ENCODE data around the gene TDRKH.
"Not testable (repeated sequence)": the region's sequence is repeated elsewhere in the genome, so short reads cannot be mapped to it uniquely, and the experiment has no call there.

TDRKH gene

GRCh38 chr1:151760597-151761385 is 29.5 kb downstream of the TDRKH start:
- no peak for DNase-seq

- DNase-seq, result no peak
These were observed 31.1 kb downstream of the TDRKH start for GRCh38 chr1:151759241-151759640.

- no peak for DNase-seq
These were observed 34.0 kb downstream of the TDRKH start for GRCh38 chr1:151756291-151756690.

- no peak for DNase-seq
These were observed 48.8 kb downstream of the TDRKH start for GRCh38 chr1:151741516-151741915.

- no peak for DNase-seq
These were observed 50.5 kb downstream of the TDRKH start for GRCh38 chr1:151739590-151740355.

- no peak for DNase-seq
These were observed 52.8 kb downstream of the TDRKH start for GRCh38 chr1:151737479-151737878.

GRCh38 chr1:151737026-151737425 is 53.3 kb downstream of the TDRKH start:
- no peak for DNase-seq

GRCh38 chr1:151733995-151734394 is 56.3 kb downstream of the TDRKH start:
- not testable (repeated sequence) for DNase-seq

GRCh38 chr1:151733126-151733525 is 57.2 kb downstream of the TDRKH start:
- DNase-seq, result no peak

- no peak for DNase-seq
These were observed 60.4 kb downstream of the TDRKH start for GRCh38 chr1:151729966-151730291.

- no peak for DNase-seq
These were observed 60.9 kb downstream of the TDRKH start for GRCh38 chr1:151729157-151729965.

GRCh38 chr1:151728151-151729054 is 61.9 kb downstream of the TDRKH start:
- DNase-seq, result no peak

- DNase-seq, result no peak
These were observed 66.5 kb downstream of the TDRKH start for GRCh38 chr1:151723726-151724370.
